Measurements from ENCODE around the gene CDK7.
"Not testable (repeated sequence)": the region's sequence is repeated elsewhere in the genome, so short reads cannot be mapped to it uniquely, and the experiment has no call there.

Gene CDK7

GRCh38 chr5:69237877-69238276 lies 3.2 kb downstream of the CDK7 start:
- TF ChIP-seq CTCF (IDR thresholded peaks at IDR 0.05; ENCODE audit: low read depth, low read length) = no peak
- DNase-seq (ENCODE audit: low read depth in 2 of 2) = no peak
- no peak overlapping the region for H3K4me3 ChIP-seq (replicated peaks in 1 of 2; ENCODE audit: low read depth in 2 of 2, low read length in 2 of 2)

GRCh38 chr5:69238760-69239251 lies 4.1 kb downstream of the CDK7 start:
- H3K4me3 ChIP-seq (replicated peaks in 1 of 2; ENCODE audit: low read depth in 2 of 2, low read length in 2 of 2) = no peak overlapping the region
- TF ChIP-seq CTCF (IDR thresholded peaks at IDR 0.05; ENCODE audit: low read depth, low read length) = no peak
- DNase-seq (ENCODE audit: low read depth in 2 of 2) = peak; percentile 26 to 88

GRCh38 chr5:69242215-69242927 lies 7.7 kb downstream of the CDK7 start:
- no peak for TF ChIP-seq CTCF (IDR thresholded peaks at IDR 0.05; ENCODE audit: low read depth, low read length)
- H3K4me3 ChIP-seq (replicated peaks in 1 of 2; ENCODE audit: low read depth in 2 of 2, low read length in 2 of 2) = no peak overlapping the region
- no peak for DNase-seq (ENCODE audit: low read depth in 2 of 2)

GRCh38 chr5:69245031-69245430 lies 10.3 kb downstream of the CDK7 start:
- DNase-seq (ENCODE audit: low read depth in 2 of 2) = no peak
- H3K4me3 ChIP-seq (replicated peaks in 1 of 2; ENCODE audit: low read depth in 2 of 2, low read length in 2 of 2) = no peak overlapping the region
- TF ChIP-seq CTCF (IDR thresholded peaks at IDR 0.05; ENCODE audit: low read depth, low read length) = no peak

GRCh38 chr5:69248019-69248418 lies 13.3 kb downstream of the CDK7 start:
- no peak overlapping the region for H3K4me3 ChIP-seq (replicated peaks in 1 of 2; ENCODE audit: low read depth in 2 of 2, low read length in 2 of 2)
- DNase-seq (ENCODE audit: low read depth in 2 of 2) = no peak
- TF ChIP-seq CTCF (IDR thresholded peaks at IDR 0.05; ENCODE audit: low read depth, low read length) = no peak

- no peak overlapping the region for H3K4me3 ChIP-seq (replicated peaks in 1 of 2; ENCODE audit: low read depth in 2 of 2, low read length in 2 of 2)
- DNase-seq (ENCODE audit: low read depth in 2 of 2) = no peak
- no peak for TF ChIP-seq CTCF (IDR thresholded peaks at IDR 0.05; ENCODE audit: low read depth, low read length)
Observed at GRCh38 chr5:69250593-69250992, 15.9 kb downstream of the CDK7 start.

GRCh38 chr5:69252437-69252836 lies 17.8 kb downstream of the CDK7 start:
- DNase-seq (ENCODE audit: low read depth in 2 of 2) = no peak
- no peak overlapping the region for H3K4me3 ChIP-seq (replicated peaks in 1 of 2; ENCODE audit: low read depth in 2 of 2, low read length in 2 of 2)
- no peak for TF ChIP-seq CTCF (IDR thresholded peaks at IDR 0.05; ENCODE audit: low read depth, low read length)

GRCh38 chr5:69255940-69256339 lies 21.3 kb downstream of the CDK7 start:
- H3K4me3 ChIP-seq (replicated peaks in 1 of 2; ENCODE audit: low read depth in 2 of 2, low read length in 2 of 2) = not testable (repeated sequence)
- DNase-seq (ENCODE audit: low read depth in 2 of 2) = peak; percentile 15 to 59

Data from cardiac fibroblast (primary cell).